ENCODE measurements around the gene SLC9A8. TPM values are rescaled to one million over a fixed set of nuclear protein-coding genes. Genes with fewer than 3 reads are reported as not detected.
"Not testable (repeated sequence)": the region's sequence is repeated elsewhere in the genome, so short reads cannot be mapped to it uniquely, and the experiment has no call there.

Gene SLC9A8
- total RNA-seq, 2 experiments from 2014 or later: 22.0 to 30.3 TPM

- peaks cover 48% of the 10 kb centered on the region for H3K36me3 ChIP-seq (ENCODE audit: insufficient read depth, low read length)
- H3K27ac ChIP-seq (ENCODE audit: low read depth, low read length, poor library complexity, severe bottlenecking): no peak overlapping the region
- H3K4me3 ChIP-seq (ENCODE audit: low read depth, low read length, poor library complexity, severe bottlenecking): no peak overlapping the region
- ChIA-PET CTCF (ENCODE audit: unreplicated experiment) (no interaction called here), POLR2A (interaction anchor here (0.6 to 0.7 kb wide), 2 partner anchors 15 to 39 kb away, joined by 3 to 4 read pairs; no protein-coding TSS in a partner anchor)
- no peak overlapping the region for H3K4me2 ChIP-seq (ENCODE audit: low read length)
- DNase-seq (ENCODE audit: low spot score): no peak
- BruUV-seq (replicated peaks): no TSS peak
- no peak overlapping the region for H2AFZ ChIP-seq (ENCODE audit: low read length)
- H4K20me1 ChIP-seq (ENCODE audit: insufficient read depth, low read length): no peaks in the 10 kb centered on the region
- no peaks in the 10 kb centered on the region for H3K9me3 ChIP-seq (ENCODE audit: low read length)
- no peaks in the 10 kb centered on the region for H3K79me2 ChIP-seq (ENCODE audit: insufficient read depth, low read depth, low read length)
- no peaks in the 10 kb centered on the region for H3K4me1 ChIP-seq (ENCODE audit: insufficient read depth, low read length, poor library complexity, severe bottlenecking)
- intact Hi-C loops (cut with micrococcal nuclease; ENCODE audit: unreplicated experiment): no loop called here
- no peaks in the 10 kb centered on the region for H3K9me2 ChIP-seq (ENCODE audit: insufficient read depth, low read length)
- no peak for TF ChIP-seq EZH2phosphoT487 (IDR thresholded peaks at IDR 0.05; ENCODE audit: borderline replicate concordance, low read depth, low read length)
- TF ChIP-seq CTCF (conservative IDR thresholded peaks at IDR 0.05; ENCODE audit: low read length): no peak
These were observed 47.2 kb downstream of the SLC9A8 start for GRCh38 chr20:49859807-49860206.

- POLR2A ChIA-PET; DNase-seq (ENCODE audit: low spot score): not testable (repeated sequence)
These were observed 48.6 kb downstream of the SLC9A8 start for GRCh38 chr20:49861232-49861631.

DNA sequence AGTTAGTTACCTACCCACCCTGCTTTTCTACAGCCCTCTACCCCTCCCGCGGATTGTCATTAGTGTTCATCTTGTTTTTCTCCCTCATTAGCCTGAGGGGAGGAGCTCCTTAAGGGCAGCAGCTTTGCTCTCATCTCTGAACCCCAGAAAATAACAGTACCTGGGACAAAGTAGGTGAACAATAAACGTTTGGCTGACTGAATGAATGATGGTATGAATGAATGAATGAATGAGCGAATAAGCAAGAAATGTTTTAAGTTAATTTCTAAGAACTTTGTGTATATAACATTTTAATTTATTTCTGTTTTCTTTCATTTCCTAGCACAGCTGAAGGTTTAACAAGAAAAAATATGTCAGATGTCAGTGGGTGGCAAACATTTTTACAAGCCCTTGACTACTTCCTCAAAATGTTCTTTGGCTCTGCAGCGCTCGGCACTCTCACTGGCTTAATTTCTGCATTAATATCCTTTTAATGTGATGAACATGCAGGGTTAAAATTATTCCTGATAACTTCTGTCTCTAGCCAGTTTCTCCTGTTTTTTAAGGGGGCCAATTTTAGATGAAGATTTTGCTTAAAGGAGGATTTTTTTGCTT, 50.1 kb downstream of the SLC9A8 start:
- CTCF ChIA-PET (ENCODE audit: unreplicated experiment): no interaction called here
- POLR2A ChIA-PET: no interaction called here

More at GRCh38 chr20:49861232-49861631, 48.6 kb downstream of the SLC9A8 start:
- H3K27ac ChIP-seq (ENCODE audit: low read depth, low read length, poor library complexity, severe bottlenecking); H3K4me1 ChIP-seq (ENCODE audit: insufficient read depth, low read length, poor library complexity, severe bottlenecking); BruUV-seq (replicated peaks); H3K79me2 ChIP-seq (ENCODE audit: insufficient read depth, low read depth, low read length); H4K20me1 ChIP-seq (ENCODE audit: insufficient read depth, low read length); H3K4me2 ChIP-seq (ENCODE audit: low read length); H3K4me3 ChIP-seq (ENCODE audit: low read depth, low read length, poor library complexity, severe bottlenecking); H3K9me2 ChIP-seq (ENCODE audit: insufficient read depth, low read length); H3K9me3 ChIP-seq (ENCODE audit: low read length); CTCF ChIA-PET (ENCODE audit: unreplicated experiment); H2AFZ ChIP-seq (ENCODE audit: low read length); intact Hi-C loops (cut with micrococcal nuclease; ENCODE audit: unreplicated experiment): not testable (repeated sequence)
- H3K36me3 ChIP-seq (ENCODE audit: insufficient read depth, low read length): peaks cover 53% of the 10 kb centered on the region

More for the DNA sequence above, 50.1 kb downstream of the SLC9A8 start:
- no peak overlapping the region for H3K27ac ChIP-seq (ENCODE audit: low read depth, low read length, poor library complexity, severe bottlenecking)
- no peak for DNase-seq (ENCODE audit: low spot score)
- BruUV-seq (replicated peaks): no TSS peak
- H3K4me1 ChIP-seq (ENCODE audit: insufficient read depth, low read length, poor library complexity, severe bottlenecking): no peaks in the 10 kb centered on the region
- no peaks in the 10 kb centered on the region for H3K9me2 ChIP-seq (ENCODE audit: insufficient read depth, low read length)
- no peaks in the 10 kb centered on the region for H4K20me1 ChIP-seq (ENCODE audit: insufficient read depth, low read length)
- TF ChIP-seq CTCF (conservative IDR thresholded peaks at IDR 0.05; ENCODE audit: low read length) (no peak), EZH2phosphoT487 (IDR thresholded peaks at IDR 0.05; ENCODE audit: borderline replicate concordance, low read depth, low read length) (no peak)
- no peaks in the 10 kb centered on the region for H3K79me2 ChIP-seq (ENCODE audit: insufficient read depth, low read depth, low read length)
- intact Hi-C loops (cut with micrococcal nuclease; ENCODE audit: unreplicated experiment): no loop called here
- H3K36me3 ChIP-seq (ENCODE audit: insufficient read depth, low read length): peaks cover 40% of the 10 kb centered on the region
- H3K9me3 ChIP-seq (ENCODE audit: low read length): no peaks in the 10 kb centered on the region
- H3K4me3 ChIP-seq (ENCODE audit: low read depth, low read length, poor library complexity, severe bottlenecking): no peak overlapping the region
- H3K4me2 ChIP-seq (ENCODE audit: low read length): no peak overlapping the region
- H2AFZ ChIP-seq (ENCODE audit: low read length): no peak overlapping the region

All from OCI-LY7 (cell line).